ENCODE measurements around the gene FOXRED2.

GRCh38 chr22:36472689-36473088, 34.2 kb downstream of the FOXRED2 start:
- TF ChIP-seq, protein P1, sequence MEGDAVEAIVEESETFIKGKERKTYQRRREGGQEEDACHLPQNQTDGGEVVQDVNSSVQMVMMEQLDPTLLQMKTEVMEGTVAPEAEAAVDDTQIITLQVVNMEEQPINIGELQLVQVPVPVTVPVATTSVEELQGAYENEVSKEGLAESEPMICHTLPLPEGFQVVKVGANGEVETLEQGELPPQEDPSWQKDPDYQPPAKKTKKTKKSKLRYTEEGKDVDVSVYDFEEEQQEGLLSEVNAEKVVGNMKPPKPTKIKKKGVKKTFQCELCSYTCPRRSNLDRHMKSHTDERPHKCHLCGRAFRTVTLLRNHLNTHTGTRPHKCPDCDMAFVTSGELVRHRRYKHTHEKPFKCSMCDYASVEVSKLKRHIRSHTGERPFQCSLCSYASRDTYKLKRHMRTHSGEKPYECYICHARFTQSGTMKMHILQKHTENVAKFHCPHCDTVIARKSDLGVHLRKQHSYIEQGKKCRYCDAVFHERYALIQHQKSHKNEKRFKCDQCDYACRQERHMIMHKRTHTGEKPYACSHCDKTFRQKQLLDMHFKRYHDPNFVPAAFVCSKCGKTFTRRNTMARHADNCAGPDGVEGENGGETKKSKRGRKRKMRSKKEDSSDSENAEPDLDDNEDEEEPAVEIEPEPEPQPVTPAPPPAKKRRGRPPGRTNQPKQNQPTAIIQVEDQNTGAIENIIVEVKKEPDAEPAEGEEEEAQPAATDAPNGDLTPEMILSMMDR (conservative IDR thresholded peaks at IDR 0.05), result no peak
- no peak for TF ChIP-seq EZH2 (IDR thresholded peaks at IDR 0.05; ENCODE audit: low read depth)
